Inferior parietal cortex (tissue), 1 donor: ENCODE data around the gene C2CD2L.
"Not testable (repeated sequence)": the region's sequence is repeated elsewhere in the genome, so short reads cannot be mapped to it uniquely, and the experiment has no call there.

Source experiments
- DNase-seq: peaks from one replicate; pipeline ENCODE4 v3.0.0-alpha.2; 2016; ENCODE audit errors: extremely low spot score

C2CD2L gene

DNA sequence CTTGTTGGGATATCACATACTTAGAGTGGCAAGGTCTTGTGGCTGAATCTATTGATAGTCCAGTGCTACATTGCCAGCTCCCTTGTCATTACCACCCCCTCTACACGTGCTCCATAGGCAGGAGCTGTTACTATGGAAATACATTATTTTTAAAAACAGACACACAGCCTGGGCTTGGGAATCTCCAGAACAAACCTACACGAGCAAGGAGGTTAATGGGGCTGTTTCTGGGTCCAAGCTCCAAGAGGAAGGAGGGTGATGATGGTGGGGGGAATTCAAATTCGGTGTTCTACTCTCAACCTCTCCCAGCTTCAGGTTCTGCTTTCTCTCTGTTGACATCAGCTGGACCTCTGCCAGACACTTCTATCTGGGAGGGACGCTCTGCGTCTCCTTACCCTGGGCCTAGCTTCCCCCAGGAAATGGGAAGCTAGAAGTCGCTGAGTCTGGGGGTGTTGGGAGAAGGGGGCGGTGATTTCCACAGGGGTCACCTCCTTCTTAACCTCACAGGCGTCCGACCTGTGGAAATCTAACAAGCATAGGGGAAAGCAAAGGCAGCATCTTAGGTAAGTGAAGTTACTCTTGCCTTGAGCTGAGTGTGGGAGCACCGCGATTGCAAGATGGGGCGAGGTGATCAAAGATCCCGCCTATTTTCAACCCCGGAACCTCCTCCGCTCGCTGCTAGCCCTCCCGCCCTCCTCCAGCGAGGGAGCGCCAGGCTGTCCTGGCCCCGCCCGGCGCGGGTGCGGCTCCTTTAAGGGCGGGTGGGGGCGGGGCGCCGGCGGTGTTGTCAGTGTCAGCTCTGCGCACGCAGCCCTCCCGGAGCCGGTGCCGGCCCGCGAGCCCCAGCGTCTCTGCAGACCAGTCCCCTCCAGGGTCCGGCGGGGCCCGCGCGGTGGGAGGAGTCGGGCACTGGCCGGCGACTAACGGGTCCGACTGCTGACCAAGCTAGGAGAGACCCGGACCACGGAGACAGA is at the start of gene C2CD2L:
Gene C2CD2L, plus strand, starts transcription at position 781 of the 974 bp plus-strand sequence. CDS start 398 bp downstream, outside the sequence.
- DNase-seq, result peak; percentile 78

DNA sequence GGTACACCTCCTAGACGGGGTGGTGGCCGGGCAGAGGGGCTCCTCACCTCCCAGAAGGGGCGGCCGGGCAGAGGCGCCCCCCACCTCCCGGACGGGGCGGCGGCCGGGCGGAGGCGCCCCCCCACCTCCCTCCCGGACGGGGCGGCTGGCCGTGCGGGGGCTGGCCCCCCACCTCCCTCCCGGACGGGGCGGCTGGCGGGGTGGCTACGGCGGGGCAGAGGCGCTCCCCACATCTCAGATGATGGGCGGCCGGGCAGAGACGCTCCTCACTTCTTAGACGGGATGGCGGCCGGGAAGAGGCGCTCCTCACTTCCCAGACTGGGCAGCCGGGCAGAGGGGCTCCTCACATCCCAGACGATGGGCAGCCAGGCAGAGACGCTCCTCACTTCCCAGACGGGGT is 48.0 kb upstream of the C2CD2L start:
- not testable (repeated sequence) for DNase-seq

DNA sequence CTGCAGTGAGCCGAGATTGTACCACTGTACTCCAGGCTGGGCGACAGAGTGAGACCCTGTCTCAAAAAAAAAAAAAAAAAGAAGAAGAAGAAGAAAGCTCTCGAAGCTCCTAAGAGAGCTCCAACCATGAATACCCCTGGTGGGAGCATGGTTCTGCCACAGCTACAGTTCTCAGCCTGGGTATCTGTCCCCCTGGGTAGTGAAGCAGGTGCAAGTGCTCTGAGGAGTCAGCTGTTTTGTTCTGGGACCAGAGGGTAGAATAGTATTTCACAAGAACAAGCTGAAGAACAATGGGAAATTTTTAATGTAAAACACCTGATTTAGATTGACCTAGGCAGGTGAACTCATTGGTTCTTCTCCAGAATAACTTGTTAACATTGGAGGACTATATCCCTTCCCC is 45.9 kb upstream of the C2CD2L start:
- no peak for DNase-seq

DNA sequence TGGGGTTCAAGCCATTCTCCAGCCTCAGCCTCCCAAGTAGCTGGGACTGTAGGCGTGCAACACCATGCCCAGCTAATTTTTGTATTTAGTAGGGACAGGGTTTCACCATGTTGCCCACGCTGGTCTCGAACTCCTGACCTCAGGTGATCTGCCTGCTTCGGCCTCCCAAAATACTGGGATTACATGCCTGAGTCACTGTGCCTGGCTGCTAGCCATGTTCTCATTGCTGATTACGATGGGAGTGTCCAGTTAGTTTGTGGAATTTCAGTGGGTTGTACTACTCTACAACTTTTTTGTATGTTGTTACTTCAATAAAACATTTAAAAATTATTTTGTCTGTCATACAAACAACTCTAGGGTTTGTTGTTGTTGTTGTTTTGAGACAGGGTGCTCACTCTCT is 44.4 kb upstream of the C2CD2L start:
- DNase-seq, result no peak

DNA sequence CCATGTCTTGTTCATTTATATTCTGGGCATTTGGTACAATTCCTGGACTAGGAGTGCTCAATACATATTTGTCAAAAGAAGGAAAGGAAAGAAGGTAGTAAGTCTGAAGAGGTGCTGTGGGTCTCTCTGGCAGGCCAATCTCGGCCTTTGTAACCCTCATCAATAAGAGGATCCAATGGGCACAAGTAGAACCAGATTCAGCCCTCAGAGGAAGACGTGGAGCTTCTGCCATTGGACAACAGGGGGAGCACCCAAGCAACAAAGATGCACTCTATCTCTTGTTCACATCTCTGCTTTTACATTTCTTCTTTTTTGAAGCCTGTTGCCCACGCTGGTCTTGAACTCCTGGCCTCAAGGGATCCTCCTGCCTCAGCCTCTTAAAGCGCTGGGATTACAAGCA is 41.8 kb upstream of the C2CD2L start:
- no peak for DNase-seq

- peak; percentile 96 for DNase-seq
Measured at GRCh38 chr11:119067371-119068222, 39.5 kb upstream of the C2CD2L start, which contains the start of gene VPS11. Gene VPS11 (plus strand): TSS chr11:119067818. CDS start chr11:119067824, 6 bp downstream.

DNA sequence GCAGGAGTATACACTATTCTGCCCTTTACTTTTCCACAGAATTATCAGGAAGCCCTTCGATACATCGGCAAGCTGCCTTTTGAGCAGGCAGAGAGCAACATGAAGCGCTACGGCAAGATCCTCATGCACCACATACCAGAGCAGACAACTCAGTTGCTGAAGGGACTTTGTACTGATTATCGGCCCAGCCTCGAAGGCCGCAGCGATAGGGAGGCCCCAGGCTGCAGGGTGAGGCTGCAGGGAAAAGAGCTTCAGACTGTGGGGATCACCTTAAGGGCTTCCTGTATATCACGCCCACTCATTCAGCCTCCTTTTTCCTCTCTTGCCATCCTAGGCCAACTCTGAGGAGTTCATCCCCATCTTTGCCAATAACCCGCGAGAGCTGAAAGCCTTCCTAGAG is 29.3 kb upstream of the C2CD2L start:
- DNase-seq, result no peak

DNA sequence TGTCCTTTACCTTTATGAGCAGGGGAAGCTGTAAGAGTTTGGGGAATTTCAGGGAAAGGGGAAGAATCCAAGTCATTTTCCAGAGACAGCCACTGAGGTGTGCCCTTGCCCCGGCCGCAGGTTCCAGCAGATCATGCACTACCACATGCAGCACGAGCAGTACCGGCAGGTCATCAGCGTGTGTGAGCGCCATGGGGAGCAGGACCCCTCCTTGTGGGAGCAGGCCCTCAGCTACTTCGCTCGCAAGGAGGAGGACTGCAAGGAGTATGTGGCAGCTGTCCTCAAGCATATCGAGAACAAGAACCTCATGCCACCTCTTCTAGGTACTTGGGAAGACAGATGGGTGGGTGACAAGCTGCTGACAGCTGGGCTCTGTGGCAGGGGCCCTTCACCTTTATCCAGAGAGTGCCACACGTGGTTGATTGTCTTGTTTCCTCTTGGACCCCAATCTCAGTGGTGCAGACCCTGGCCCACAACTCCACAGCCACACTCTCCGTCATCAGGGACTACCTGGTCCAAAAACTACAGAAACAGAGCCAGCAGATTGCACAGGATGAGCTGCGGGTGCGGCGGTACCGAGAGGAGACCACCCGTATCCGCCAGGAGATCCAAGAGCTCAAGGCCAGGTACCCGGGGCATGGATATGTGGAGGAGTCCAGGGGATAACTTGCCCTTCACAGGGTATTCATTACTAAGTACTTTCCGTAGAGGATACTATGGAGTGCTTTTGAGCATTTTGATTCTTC is 28.3 kb upstream of the C2CD2L start:
- no peak for DNase-seq

- peak; percentile 74 for DNase-seq
Measured at GRCh38 chr11:119081682-119082260, 25.4 kb upstream of the C2CD2L start.

DNA sequence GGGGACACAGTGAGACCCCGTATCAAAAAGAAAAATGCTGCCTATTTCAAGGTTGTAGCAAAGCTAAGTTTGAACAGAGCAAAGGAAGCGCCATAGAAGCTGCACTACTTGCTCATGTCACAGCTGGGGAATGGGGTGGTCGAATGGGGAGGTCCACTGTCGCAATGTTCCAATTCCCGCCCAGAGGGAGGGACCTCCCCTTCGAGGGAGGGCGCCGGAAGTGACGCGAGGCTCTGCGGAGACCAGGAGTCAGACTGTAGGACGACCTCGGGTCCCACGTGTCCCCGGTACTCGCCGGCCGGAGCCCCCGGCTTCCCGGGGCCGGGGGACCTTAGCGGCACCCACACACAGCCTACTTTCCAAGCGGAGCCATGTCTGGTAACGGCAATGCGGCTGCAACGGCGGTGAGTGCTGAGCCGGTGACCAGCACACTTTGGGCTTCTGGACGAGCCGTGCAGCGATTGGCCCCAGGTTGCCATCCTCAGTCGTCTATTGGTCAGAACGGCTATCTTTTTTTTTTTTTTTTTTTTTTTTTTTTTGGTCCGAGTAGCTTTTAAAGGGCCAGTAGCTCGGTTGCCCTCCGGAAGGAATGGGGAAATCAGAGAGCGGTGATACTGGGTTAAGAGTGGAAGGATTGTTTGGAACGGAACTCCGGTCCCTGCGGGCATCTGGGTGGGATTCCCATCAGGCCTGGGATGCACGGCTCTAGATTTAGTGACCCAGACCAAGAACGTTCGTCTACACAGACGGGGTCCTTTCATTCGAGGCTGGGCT is 22.3 kb upstream of the C2CD2L start, which contains the start of gene HMBS:
Gene HMBS, plus strand, starts transcription at position 219 of the 774 bp plus-strand sequence. Its CDS starts 153 bp downstream, at position 372.
- peak; percentile 98 for DNase-seq

GRCh38 chr11:119085437-119085847 is 21.7 kb upstream of the C2CD2L start:
- no peak for DNase-seq

GRCh38 chr11:119087123-119087522 is 20.0 kb upstream of the C2CD2L start:
- DNase-seq, result no peak

DNA sequence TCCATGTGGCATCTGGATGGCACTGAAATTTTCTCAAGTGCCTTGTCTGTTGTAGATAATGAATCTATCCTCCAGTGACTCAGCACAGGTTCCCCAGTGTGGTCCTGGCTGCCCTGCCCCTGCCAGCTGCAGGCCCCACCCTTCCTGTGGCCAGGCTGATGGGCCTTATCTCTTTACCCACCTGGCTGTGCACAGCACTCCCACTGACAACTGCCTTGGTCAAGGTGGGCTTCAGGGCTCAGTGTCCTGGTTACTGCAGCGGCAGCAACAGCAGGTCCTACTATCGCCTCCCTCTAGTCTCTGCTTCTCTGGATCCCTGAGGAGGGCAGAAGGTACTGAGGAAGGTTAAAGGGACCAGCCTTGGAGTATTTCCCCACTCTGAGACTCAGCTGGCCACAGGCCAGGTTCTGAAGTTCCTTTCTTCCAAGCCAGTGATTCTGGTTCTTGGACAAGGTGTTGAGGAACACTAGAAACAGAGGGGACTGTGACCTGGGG is 19.4 kb upstream of the C2CD2L start:
- DNase-seq, result no peak

DNA sequence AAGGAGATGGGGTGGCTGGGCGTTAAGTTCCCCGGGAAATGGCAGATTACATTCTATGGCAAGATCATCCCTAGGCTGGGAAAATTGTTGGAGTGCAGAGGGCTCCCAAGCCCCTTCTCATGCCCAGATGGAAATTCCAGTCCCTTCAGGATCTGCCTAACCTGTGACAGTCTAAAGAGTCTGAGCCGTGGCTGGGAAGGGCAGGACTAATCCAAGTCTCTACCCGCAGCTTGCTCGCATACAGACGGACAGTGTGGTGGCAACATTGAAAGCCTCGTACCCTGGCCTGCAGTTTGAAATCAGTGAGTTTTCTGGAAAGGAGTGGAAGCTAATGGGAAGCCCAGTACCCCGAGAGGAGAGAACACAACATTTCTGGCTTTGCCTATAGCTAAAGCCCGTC is 18.7 kb upstream of the C2CD2L start:
- DNase-seq, result no peak

GRCh38 chr11:119089319-119089718 is 17.8 kb upstream of the C2CD2L start:
- no peak for DNase-seq

- no peak for DNase-seq
Measured at GRCh38 chr11:119091178-119091577, 16.0 kb upstream of the C2CD2L start.

DNA sequence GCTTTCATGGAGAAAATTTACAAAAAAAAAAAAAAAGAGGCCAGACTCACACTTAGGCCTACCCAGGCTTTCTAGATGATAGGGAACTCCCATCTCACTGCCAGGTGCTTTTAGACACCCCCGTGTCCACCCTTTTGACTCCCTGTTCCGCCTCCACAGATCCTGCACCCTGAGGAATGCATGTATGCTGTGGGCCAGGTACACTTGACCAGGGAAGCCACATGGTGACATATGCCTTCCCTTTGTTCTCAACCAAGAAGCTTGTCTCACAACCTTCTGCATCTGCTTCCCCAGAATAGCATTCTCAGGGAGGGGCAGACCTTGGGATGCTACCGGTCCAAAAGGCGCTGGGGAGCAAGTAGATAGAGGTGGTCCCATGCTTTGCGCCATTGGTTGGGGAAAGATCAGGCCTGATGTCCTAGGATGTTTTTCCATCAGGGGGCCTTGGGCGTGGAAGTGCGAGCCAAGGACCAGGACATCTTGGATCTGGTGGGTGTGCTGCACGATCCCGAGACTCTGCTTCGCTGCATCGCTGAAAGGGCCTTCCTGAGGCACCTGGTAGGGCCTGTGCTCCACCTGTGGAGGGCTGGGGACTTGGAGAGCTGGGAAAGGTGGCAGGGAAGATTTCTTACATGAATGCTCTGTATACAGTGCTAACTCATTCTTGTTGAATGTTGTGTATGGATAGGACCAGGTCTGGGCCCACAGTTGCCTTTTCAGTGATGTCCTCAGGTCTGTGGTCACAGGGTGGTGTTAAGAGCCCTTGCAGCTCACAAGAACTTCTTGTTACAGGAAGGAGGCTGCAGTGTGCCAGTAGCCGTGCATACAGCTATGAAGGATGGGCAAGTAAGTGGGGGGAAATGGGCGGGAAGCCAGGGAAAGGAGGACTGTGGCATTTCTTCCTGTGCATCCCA is 14.9 kb upstream of the C2CD2L start:
- DNase-seq, result no peak

- DNase-seq, result no peak
Measured at GRCh38 chr11:119092880-119093842, 14.0 kb upstream of the C2CD2L start.
